DND-41 (cell line): ENCODE results near the gene PROZ.

Experiments used
- ATAC-seq: fragments of 200-7000 bp; cut with Tn5 transposase; 3 replicates; pipeline ENCODE4 v1.9.1; 2021; ENCODE audit warnings: low read depth; ENCODE audit not compliant: insufficient read depth
- DNase-seq: peaks from one replicate; pipeline ENCODE4 v3.0.0-alpha.2; 2020
- H2AFZ ChIP-seq: 2 replicates; pipeline ENCODE4 v1.6.0; 2012; ENCODE audit warnings: low read depth, low read length
- H3K27ac ChIP-seq: 2 replicates; pipeline ENCODE4 v1.5.1; 2012; ENCODE audit warnings: low read length, inconsistent platforms
- H3K27me3 ChIP-seq: fragments of 200-600 bp; sonication (generic); 2 replicates; pipeline ENCODE4 v1.6.0; 2012; ENCODE audit warnings: low read length, mild to moderate bottlenecking, inconsistent platforms; ENCODE audit not compliant: insufficient read depth, poor library complexity
- H3K36me3 ChIP-seq: 2 replicates; pipeline ENCODE4 v1.5.1; 2012; ENCODE audit warnings: low read length, inconsistent platforms; ENCODE audit not compliant: insufficient read depth
- H3K4me1 ChIP-seq: 2 replicates; pipeline ENCODE4 v1.5.1; 2012; ENCODE audit warnings: mild to moderate bottlenecking, low read length; ENCODE audit not compliant: insufficient read depth
- H3K4me2 ChIP-seq: 2 replicates; pipeline ENCODE4 v1.6.0; 2012; ENCODE audit warnings: mild to moderate bottlenecking, moderate library complexity, low read length, inconsistent platforms; ENCODE audit not compliant: insufficient read depth
- H3K4me3 ChIP-seq, 2 experiments: fragments of 200-600 bp in 1 of 2; shearing (Covaris generic) in 1 of 2; 2 replicates each; pipeline ENCODE4 v1.5.1; 2012 to 2016; ENCODE audit warnings: inconsistent platforms in 2 of 2, low read length in 2 of 2, mild to moderate bottlenecking in 2 of 2, low read depth in 1 of 2, moderate library complexity in 1 of 2
- H3K79me2 ChIP-seq: 2 replicates; pipeline ENCODE4 v1.6.0; 2012; ENCODE audit warnings: low read length, inconsistent platforms; ENCODE audit not compliant: insufficient read depth
- H3K9ac ChIP-seq: 2 replicates; pipeline ENCODE4 v1.6.0; 2012; ENCODE audit warnings: low read depth, mild to moderate bottlenecking, inconsistent platforms, low read length, moderate library complexity
- H3K9me3 ChIP-seq: 2 replicates; pipeline ENCODE4 v1.5.1; 2012; ENCODE audit warnings: low read length, moderate library complexity, mild to moderate bottlenecking, inconsistent platforms; ENCODE audit not compliant: insufficient read depth, severe bottlenecking
- H4K20me1 ChIP-seq: 2 replicates; pipeline ENCODE4 v1.6.0; 2012; ENCODE audit warnings: low read length; ENCODE audit not compliant: insufficient read depth
- EZH2 ChIP-seq: IDR thresholded peaks from 3 replicates; pipeline ENCODE4 v1.6.1; 2012; ENCODE audit warnings: borderline replicate concordance, low read depth, mild to moderate bottlenecking, moderate library complexity, low read length, inconsistent platforms; ENCODE audit not compliant: severe bottlenecking
- TF ChIP-seq, protein P1 (sequence below): IDR thresholded peaks from 2 replicates; pipeline ENCODE4 v1.5.1; 2012; ENCODE audit warnings: borderline replicate concordance, low read length, moderate library complexity, mild to moderate bottlenecking; ENCODE audit not compliant: poor library complexity, severe bottlenecking; ENCODE audit errors: extremely low read depth

The PROZ gene

GRCh38 chr13:113143466-113144254 is 14.8 kb upstream of the PROZ start:
- Histone ChIP-seq H3K36me3 (no peaks in the 10 kb centered on the region), H3K4me1 (no peaks in the 10 kb centered on the region), H4K20me1 (no peaks in the 10 kb centered on the region), H3K4me3 (no peak overlapping the region), H3K9ac (no peak overlapping the region), H3K9me3 (no peaks in the 10 kb centered on the region), H2AFZ (no peak overlapping the region), H3K27me3 (no peaks in the 10 kb centered on the region), H3K4me2 (no peak overlapping the region), H3K79me2 (no peaks in the 10 kb centered on the region), H3K27ac (no peak overlapping the region)
- ATAC-seq (no peak), DNase-seq (no peak)
- TF ChIP-seq, protein P1, sequence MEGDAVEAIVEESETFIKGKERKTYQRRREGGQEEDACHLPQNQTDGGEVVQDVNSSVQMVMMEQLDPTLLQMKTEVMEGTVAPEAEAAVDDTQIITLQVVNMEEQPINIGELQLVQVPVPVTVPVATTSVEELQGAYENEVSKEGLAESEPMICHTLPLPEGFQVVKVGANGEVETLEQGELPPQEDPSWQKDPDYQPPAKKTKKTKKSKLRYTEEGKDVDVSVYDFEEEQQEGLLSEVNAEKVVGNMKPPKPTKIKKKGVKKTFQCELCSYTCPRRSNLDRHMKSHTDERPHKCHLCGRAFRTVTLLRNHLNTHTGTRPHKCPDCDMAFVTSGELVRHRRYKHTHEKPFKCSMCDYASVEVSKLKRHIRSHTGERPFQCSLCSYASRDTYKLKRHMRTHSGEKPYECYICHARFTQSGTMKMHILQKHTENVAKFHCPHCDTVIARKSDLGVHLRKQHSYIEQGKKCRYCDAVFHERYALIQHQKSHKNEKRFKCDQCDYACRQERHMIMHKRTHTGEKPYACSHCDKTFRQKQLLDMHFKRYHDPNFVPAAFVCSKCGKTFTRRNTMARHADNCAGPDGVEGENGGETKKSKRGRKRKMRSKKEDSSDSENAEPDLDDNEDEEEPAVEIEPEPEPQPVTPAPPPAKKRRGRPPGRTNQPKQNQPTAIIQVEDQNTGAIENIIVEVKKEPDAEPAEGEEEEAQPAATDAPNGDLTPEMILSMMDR, result no peak
- TF ChIP-seq EZH2, result no peak

DNA sequence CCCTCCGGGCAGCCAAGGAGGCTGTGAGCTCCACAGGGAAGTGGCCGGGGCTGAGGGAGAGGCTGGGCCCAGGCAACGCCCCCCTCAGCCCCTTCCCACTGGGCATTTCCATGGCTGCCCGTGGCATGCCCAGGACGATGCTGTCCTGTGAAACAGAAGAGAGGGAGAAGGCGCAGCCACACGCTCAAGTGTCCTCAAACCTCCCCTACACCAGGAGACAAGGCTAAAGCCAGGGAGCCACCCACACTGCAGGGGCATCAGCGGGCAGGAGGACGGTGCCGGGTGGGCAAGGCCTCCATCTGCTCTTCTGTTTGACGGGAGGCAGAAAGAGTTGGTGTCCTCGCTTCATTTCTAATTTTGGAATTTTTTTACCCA is 14.2 kb upstream of the PROZ start:
- Histone ChIP-seq H3K36me3 (no peaks in the 10 kb centered on the region), H4K20me1 (no peaks in the 10 kb centered on the region; the same call in 1 of the 2 replicates), H3K4me3 (no peak overlapping the region), H3K9me3 (no peaks in the 10 kb centered on the region), H3K4me1 (no peaks in the 10 kb centered on the region), H3K27me3 (no peaks in the 10 kb centered on the region), H3K27ac (no peak overlapping the region), H3K4me2 (no peak overlapping the region), H2AFZ (no peak overlapping the region), H3K9ac (no peak overlapping the region), H3K79me2 (no peaks in the 10 kb centered on the region)
- DNase-seq, result no peak
- no peak for ATAC-seq
- TF ChIP-seq, protein P1, result no peak
- no peak for TF ChIP-seq EZH2

DNA sequence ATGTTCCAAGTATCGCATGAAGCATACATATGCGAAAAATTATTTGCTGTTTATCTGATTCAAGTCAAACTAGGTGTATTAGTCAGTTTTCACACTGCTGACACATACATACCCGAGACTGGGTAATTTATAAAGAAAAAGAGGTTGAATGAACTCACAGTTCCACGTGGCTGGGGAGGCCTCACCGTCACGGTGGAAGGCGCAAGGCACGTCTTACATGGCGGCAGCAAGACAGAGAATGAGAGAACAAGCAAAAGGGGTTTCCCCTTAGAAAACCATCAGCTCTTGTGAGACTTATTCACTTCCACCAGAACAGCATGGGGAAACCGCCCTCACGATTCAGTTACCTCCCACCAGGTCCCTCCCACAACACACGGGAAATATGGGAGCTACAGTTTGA is 13.0 kb upstream of the PROZ start:
- Histone ChIP-seq H4K20me1 (no peaks in the 10 kb centered on the region; the same call in 1 of the 2 replicates), H3K36me3 (no peaks in the 10 kb centered on the region), H3K27ac (no peak overlapping the region), H3K4me2 (no peak overlapping the region), H2AFZ (no peak overlapping the region), H3K27me3 (no peaks in the 10 kb centered on the region), H3K4me1 (no peaks in the 10 kb centered on the region), H3K9ac (no peak overlapping the region), H3K79me2 (no peaks in the 10 kb centered on the region), H3K4me3 (no peak overlapping the region), H3K9me3 (no peaks in the 10 kb centered on the region)
- TF ChIP-seq EZH2, result no peak
- TF ChIP-seq, protein P1, result no peak
- ATAC-seq, result no peak
- no peak for DNase-seq
